Peyer's patch (tissue), 4 donors: ENCODE measurements around the gene NOCT.

Experiments used
- CTCF ChIP-seq, 6 experiments: fragments of 450-650 bp in 4 of 6; fragments of 200-600 bp in 2 of 6; sonication (generic) in 1 of 6; IDR thresholded peaks; one replicate each; pipeline ENCODE4 v1.5.1; 2017 to 2019; ENCODE audit warnings: antibody characterized with exemption in 6 of 6, mild to moderate bottlenecking in 3 of 6, moderate library complexity in 1 of 6
- POLR2A ChIP-seq, 2 donors: fragments of 450-650 bp; IDR thresholded peaks; one replicate each; pipeline ENCODE4 v1.5.1; 2017; ENCODE audit warnings: antibody characterized with exemption in 2 of 2, mild to moderate bottlenecking in 2 of 2, moderate library complexity in 2 of 2

GRCh38 chr4:139050446-139050845 is 34.9 kb downstream of the NOCT start:
- TF ChIP-seq CTCF (IDR thresholded peaks at IDR 0.05) = no peak
- no peak for TF ChIP-seq POLR2A (IDR thresholded peaks at IDR 0.05)
